Ovary (tissue), 9 donors: ENCODE measurements around the gene PTPA. TPM values are rescaled to one million over a fixed set of nuclear protein-coding genes. Genes with fewer than 3 reads are reported as not detected.

ENCODE experiments used
- DNase-seq, 5 donors: peaks; one replicate each; pipeline ENCODE4 v3.0.0-alpha.2; 2019 to 2020
- H3K27ac ChIP-seq, 2 donors: fragments of 200-600 bp; one replicate each; pipeline versions ENCODE4 v1.5.1 to v1.8.0; 2019 to 2022
- H3K27me3 ChIP-seq: fragments of 200-600 bp; one replicate; pipeline ENCODE4 v1.8.0; 2022
- H3K36me3 ChIP-seq: fragments of 200-600 bp; sonication (generic); one replicate; pipeline ENCODE4 v1.5.1; 2019
- H3K4me1 ChIP-seq: one replicate; pipeline ENCODE4 v1.8.1; 2013; ENCODE audit warnings: mild to moderate bottlenecking, moderate library complexity; ENCODE audit not compliant: insufficient read depth
- H3K4me3 ChIP-seq: fragments of 200-600 bp; sonication (generic); one replicate; pipeline ENCODE4 v1.5.1; 2017
- H3K9me3 ChIP-seq, 2 donors: fragments of 200-600 bp in 1 of 2; sonication (generic) in 1 of 2; one replicate each; pipeline versions ENCODE4 v1.5.1 to v1.8.1; 2013 to 2019; ENCODE audit warnings: mild to moderate bottlenecking in 1 of 2, moderate library complexity in 1 of 2
- CTCF ChIP-seq, 3 donors: fragments of 450-650 bp in 2 of 3; fragments of 200-600 bp in 1 of 3; IDR thresholded peaks; one replicate each; pipeline versions ENCODE4 v1.5.1 to v1.8.0; 2016 to 2022; ENCODE audit warnings: antibody characterized with exemption in 3 of 3, mild to moderate bottlenecking in 1 of 3
- EP300 ChIP-seq: sonication (generic); formaldehyde crosslinking; IDR thresholded peaks from one replicate; pipeline ENCODE4 v1.6.1; 2017; ENCODE audit warnings: antibody characterized with exemption
- POLR2A ChIP-seq: fragments of 450-650 bp; IDR thresholded peaks from one replicate; pipeline ENCODE4 v1.6.1; 2017; ENCODE audit warnings: antibody characterized with exemption, mild to moderate bottlenecking, moderate library complexity
- WGBS, 3 donors: extraction: QIAGEN DNeasy Blood & Tissue Kit in 1 of 3; methylation state at CpG; one replicate each; pipeline versions ENCODE4 v1.1.5 to v1.1.7; 2013 to 2017; 5-methylcytosine and 5-hydroxymethylcytosine counted together
- intact Hi-C, 4 donors: fragments of 100-400 bp; cut with DNase I; formaldehyde crosslinking; loops; one replicate each; pipeline versions ENCODE4 v1.11.0 to v1.15.1; 2022 to 2023
- polyA plus RNA-seq, 2 donors: library from polyadenylated mRNA; stranded (reverse); fragments of 200-250 nt in 1 of 2; fragments of 350-450 nt in 1 of 2; fragmentation: Illumina TruSeq in 1 of 2; extraction: RNeasy Lipid Tissue Mini Kit (QIAGEN cat#74804) in 1 of 2; gene quantifications; one replicate each; pipeline ENCODE4 v1.2.3, GENCODE V29; 2013 to 2014
- total RNA-seq, 7 donors: library from RNA; depleted of rRNA in 2 of 7; stranded (reverse); fragments of >200 nt in 2 of 7; fragmentation: NEBNext Ultra II Directional in 3 of 7; extraction: Animal tissue kit (Norgen Biotek cat#: 25700) in 3 of 7; gene quantifications; one replicate each; pipeline versions ENCODE4 v1.1.0 to v1.2.4, GENCODE V29; 2016 to 2023
- donor health status: DM: no; HTN: no; CAD: no; lungs with moderate emphysema.
- donor health status: DM: no; HTN: no; CAD: no.
- donor health status: Bipolar disorder and iron deficiency.
- donor health status: DM: yes; HTN: yes; CAD: no.
- donor health status: DM: no; HTN: no; CAD: no.
- donor health status: DM: yes; HTN: yes; CAD: no.

The PTPA gene
- total and polyA plus RNA-seq, 9 donors = 32.1 to 107 (median 89.2) TPM

- Histone ChIP-seq H3K36me3 (no peaks in the 10 kb centered on the region), H3K4me3 (peak overlapping the region; percentile 52), H3K4me1 (peaks cover 14% of the 10 kb centered on the region), H3K27ac (peak overlapping the region; percentile 97 to 99), H3K9me3 (no peaks in the 10 kb centered on the region), H3K27me3 (no peaks in the 10 kb centered on the region)
- TF ChIP-seq EP300 (no peak), CTCF (IDR thresholded peaks at IDR 0.05) (peak in 1 of 3 donors; percentile 10)
- DNase-seq = peak; percentile 55 to 74 (median 70)
- intact Hi-C loops = loop anchor here (1.0 to 10.0 kb wide), 11 partner anchors 34 to 433 kb away; no protein-coding TSS in a partner anchor
- 0 to 1% (median 1%) methylated on average over 55 to 80 of the region's 80 CpGs for WGBS, 3 donors
Measured at GRCh38 chr9:129176701-129177442, 65.7 kb downstream of the PTPA start.

- DNase-seq = no peak
- TF ChIP-seq POLR2A (no peak), CTCF (IDR thresholded peaks at IDR 0.05) (no peak), EP300 (no peak)
- H3K4me1 ChIP-seq = peaks cover 12% of the 10 kb centered on the region
- peak overlapping the region; percentile 97 to 99 for H3K27ac ChIP-seq
- no peaks in the 10 kb centered on the region for H3K36me3 ChIP-seq
- intact Hi-C loops = loop anchor here (2.0 to 10.0 kb wide), 10 partner anchors 35 to 427 kb away; no protein-coding TSS in a partner anchor
- no peaks in the 10 kb centered on the region for H3K27me3 ChIP-seq
- no peaks in the 10 kb centered on the region for H3K9me3 ChIP-seq
- H3K4me3 ChIP-seq = peak overlapping the region; percentile 52
- WGBS, 3 donors = 0% methylated on average over 13 to 56 of the region's 56 CpGs
Measured at GRCh38 chr9:129177443-129177790, 66.2 kb downstream of the PTPA start.

GRCh38 chr9:129177791-129178567 lies 66.8 kb downstream of the PTPA start, which contains the start of gene IER5L:
TSS of gene IER5L (minus strand) at chr9:129178261. CDS start at chr9:129178052, 209 bp downstream.
- intact Hi-C loops = loop anchor here (2.0 to 10.0 kb wide), 10 partner anchors 35 to 427 kb away; no protein-coding TSS in a partner anchor
- Histone ChIP-seq H3K4me3 (peak within 1 kb of the TSS; percentile 52), H3K4me1 (peaks cover 8% of the 10 kb centered on the region), H3K27ac (peak within 1 kb of the TSS; percentile 97 to 99), H3K9me3 (no peaks in the 10 kb centered on the region), H3K27me3 (no peaks in the 10 kb centered on the region), H3K36me3 (no peaks in the 10 kb centered on the region)
- peak; percentile 95 for TF ChIP-seq POLR2A
- TF ChIP-seq EP300 = no peak
- peak in 1 of 3 donors; percentile 25 for TF ChIP-seq CTCF (IDR thresholded peaks at IDR 0.05)
- DNase-seq = peak; percentile 96 to 98 (median 98)
- WGBS, 3 donors = 0 to 1% (median 0%) methylated on average over 54 to 90 of the region's 90 CpGs

GRCh38 chr9:129178568-129179382 lies 67.6 kb downstream of the PTPA start:
- Histone ChIP-seq H3K36me3 (no peaks in the 10 kb centered on the region), H3K4me3 (peak overlapping the region; percentile 28), H3K27me3 (no peaks in the 10 kb centered on the region), H3K9me3 (no peaks in the 10 kb centered on the region), H3K4me1 (peaks cover under 1% of the 10 kb centered on the region), H3K27ac (no peak overlapping the region)
- WGBS, 3 donors = 26 to 34% (median 26%) methylated on average over 32 to 45 of the region's 45 CpGs
- TF ChIP-seq EP300 (no peak), CTCF (IDR thresholded peaks at IDR 0.05) (no peak), POLR2A (no peak)
- peak in 3 of 5 donors; percentile 45 to 65 (median 62) for DNase-seq
- intact Hi-C loops = loop anchor here (5.0 to 10.0 kb wide), 8 partner anchors 74 to 426 kb away; no protein-coding TSS in a partner anchor
